GM19438 (cell line): ENCODE measurements around the gene CCDC57.
"Not testable (repeated sequence)": the region's sequence is repeated elsewhere in the genome, so short reads cannot be mapped to it uniquely, and the experiment has no call there.

ENCODE experiments used
- ATAC-seq: cut with Tn5 transposase; IDR thresholded peaks from one replicate; pipeline ENCODE4 v1.9.1; 2021; ENCODE audit warnings: low read depth; ENCODE audit not compliant: unreplicated experiment

Gene CCDC57

GRCh38 chr17:82180776-82181528 is 31.7 kb downstream of the CCDC57 start:
- no peak for ATAC-seq

GRCh38 chr17:82179946-82180475 is 32.6 kb downstream of the CCDC57 start:
- no peak for ATAC-seq

- no peak for ATAC-seq
Observed at GRCh38 chr17:82179412-82179811, 33.2 kb downstream of the CCDC57 start.

GRCh38 chr17:82178499-82179261 is 34.0 kb downstream of the CCDC57 start:
- ATAC-seq = no peak

- ATAC-seq = no peak
Observed at GRCh38 chr17:82177761-82178498, 34.7 kb downstream of the CCDC57 start.

GRCh38 chr17:82177276-82177675 is 35.4 kb downstream of the CCDC57 start:
- ATAC-seq = no peak

- ATAC-seq = no peak
Observed at GRCh38 chr17:82175951-82176350, 36.7 kb downstream of the CCDC57 start.

- no peak for ATAC-seq
Observed at GRCh38 chr17:82175201-82175600, 37.4 kb downstream of the CCDC57 start.

- ATAC-seq = not testable (repeated sequence)
Observed at GRCh38 chr17:82174042-82174857, 38.4 kb downstream of the CCDC57 start.

GRCh38 chr17:82173351-82174041 is 39.1 kb downstream of the CCDC57 start:
- ATAC-seq = no peak

- ATAC-seq = no peak
Observed at GRCh38 chr17:82172486-82173160, 40.0 kb downstream of the CCDC57 start.

GRCh38 chr17:82171750-82172375 is 40.8 kb downstream of the CCDC57 start:
- no peak for ATAC-seq

- ATAC-seq = no peak
Observed at GRCh38 chr17:82170412-82170961, 42.2 kb downstream of the CCDC57 start.

- ATAC-seq = no peak
Observed at GRCh38 chr17:82168568-82168967, 44.1 kb downstream of the CCDC57 start.

- no peak for ATAC-seq
Observed at GRCh38 chr17:82167028-82167427, 45.6 kb downstream of the CCDC57 start.

- no peak for ATAC-seq
Observed at GRCh38 chr17:82164853-82165252, 47.8 kb downstream of the CCDC57 start.

- ATAC-seq = no peak
Observed at GRCh38 chr17:82161216-82161615, 51.4 kb downstream of the CCDC57 start.

- ATAC-seq = no peak
Observed at GRCh38 chr17:82160075-82160474, 52.6 kb downstream of the CCDC57 start.
